ENCODE data around the gene TMEM17.
"Not testable (repeated sequence)": the region's sequence is repeated elsewhere in the genome, so short reads cannot be mapped to it uniquely, and the experiment has no call there.

The TMEM17 gene, protein sequence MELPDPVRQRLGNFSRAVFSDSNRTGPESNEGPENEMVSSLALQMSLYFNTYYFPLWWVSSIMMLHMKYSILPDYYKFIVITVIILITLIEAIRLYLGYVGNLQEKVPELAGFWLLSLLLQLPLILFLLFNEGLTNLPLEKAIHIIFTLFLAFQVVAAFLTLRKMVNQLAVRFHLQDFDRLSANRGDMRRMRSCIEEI

DNA sequence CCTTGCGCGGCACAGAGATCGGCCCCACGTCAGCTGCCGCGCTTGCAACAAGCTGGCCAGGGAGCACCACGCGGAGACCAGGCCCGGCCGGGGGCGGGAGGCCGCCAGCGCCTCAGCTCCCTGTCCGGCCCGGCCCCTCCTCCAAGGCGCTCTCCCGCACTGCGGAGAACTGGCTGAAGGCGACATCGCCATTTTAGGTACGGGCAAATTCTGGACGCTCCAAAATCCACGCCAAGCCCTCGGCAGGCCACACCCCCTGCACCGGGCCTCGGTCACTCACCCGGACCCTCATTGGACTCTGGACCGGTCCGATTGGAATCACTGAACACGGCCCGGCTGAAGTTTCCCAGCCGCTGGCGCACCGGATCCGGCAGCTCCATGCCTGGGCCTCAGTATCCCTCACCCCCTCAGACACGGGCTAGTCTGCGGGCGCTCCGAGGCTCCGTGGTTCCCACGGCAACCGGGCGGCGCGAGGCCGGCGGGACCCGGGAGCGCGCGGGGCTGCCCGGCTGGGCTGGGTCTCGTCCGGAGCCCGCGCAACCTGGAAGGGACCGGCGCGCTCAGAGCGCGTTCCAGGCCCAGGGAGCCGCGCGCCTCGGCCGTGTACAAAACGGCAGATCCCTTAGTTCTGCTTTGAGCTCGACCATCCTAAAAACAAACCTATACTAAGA lies at the start of gene TMEM17:
Gene TMEM17 (minus strand): TSS at position 446 of the 671 bp plus-strand sequence. CDS start 66 bp downstream, at position 380.
- DNase-seq (ENCODE audit: low read depth, low spot score), result no peak

DNA sequence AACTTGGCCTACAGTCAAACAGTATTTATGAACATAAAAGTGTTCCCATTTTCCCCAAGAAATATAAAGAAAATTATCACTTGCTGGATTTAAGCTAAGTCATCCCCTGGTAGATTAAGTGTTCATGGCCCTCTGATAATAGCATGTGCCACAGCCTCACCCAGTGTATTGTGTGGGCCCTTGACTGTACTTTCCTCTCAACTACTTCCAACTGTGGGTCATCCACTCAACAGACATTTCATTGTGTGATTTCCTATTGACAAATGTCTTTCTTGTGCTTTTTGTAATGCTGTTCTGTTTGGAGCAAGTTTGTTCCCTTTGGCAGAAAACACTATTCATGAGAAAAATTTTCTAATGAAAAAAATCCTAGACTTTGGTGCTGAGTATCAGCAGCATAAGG lies 48.4 kb upstream of the TMEM17 start:
- DNase-seq (ENCODE audit: low read depth, low spot score), result no peak

- no peak for DNase-seq (ENCODE audit: low read depth, low spot score)
These were observed 44.5 kb upstream of the TMEM17 start for GRCh38 chr2:62550461-62550860.

DNA sequence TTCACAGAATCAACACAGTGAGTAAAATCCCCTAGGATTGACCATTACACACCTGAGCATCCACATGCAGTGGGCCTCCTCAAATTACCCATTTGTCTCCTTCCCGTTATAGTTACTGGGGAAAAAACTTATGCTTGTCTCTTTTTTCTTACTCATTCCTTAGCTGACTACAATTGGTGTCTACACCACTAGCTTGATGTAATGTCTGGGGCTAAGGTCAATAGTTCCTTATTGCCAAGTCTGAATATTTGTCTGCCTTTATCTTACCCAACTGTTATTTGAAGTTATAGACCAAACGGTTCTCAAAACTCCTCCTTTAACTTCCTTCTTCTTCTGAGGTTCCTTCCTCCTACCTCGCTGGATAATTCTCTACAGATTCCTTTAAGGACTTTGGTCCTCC lies 41.9 kb upstream of the TMEM17 start:
- no peak for DNase-seq (ENCODE audit: low read depth, low spot score)

DNA sequence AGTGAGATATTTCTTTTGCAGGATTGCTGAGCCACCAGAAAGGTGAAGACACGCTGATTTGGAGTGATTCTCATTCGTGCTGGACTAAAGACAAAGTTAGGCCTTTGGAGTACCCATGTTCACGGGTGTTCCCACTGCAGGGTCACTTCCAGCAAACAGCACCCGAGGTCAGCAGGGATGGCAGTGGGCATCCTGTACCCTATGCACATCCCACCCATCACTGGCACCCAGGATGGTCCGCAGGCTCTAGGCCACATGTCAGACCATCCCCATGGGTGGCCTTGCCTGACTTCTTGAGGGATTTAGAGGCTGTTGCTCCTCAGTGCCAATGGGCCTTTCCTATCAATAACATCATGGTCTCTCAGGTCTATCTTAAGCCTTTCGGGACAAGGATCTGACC lies 39.3 kb upstream of the TMEM17 start:
- no peak for DNase-seq (ENCODE audit: low read depth, low spot score)

DNA sequence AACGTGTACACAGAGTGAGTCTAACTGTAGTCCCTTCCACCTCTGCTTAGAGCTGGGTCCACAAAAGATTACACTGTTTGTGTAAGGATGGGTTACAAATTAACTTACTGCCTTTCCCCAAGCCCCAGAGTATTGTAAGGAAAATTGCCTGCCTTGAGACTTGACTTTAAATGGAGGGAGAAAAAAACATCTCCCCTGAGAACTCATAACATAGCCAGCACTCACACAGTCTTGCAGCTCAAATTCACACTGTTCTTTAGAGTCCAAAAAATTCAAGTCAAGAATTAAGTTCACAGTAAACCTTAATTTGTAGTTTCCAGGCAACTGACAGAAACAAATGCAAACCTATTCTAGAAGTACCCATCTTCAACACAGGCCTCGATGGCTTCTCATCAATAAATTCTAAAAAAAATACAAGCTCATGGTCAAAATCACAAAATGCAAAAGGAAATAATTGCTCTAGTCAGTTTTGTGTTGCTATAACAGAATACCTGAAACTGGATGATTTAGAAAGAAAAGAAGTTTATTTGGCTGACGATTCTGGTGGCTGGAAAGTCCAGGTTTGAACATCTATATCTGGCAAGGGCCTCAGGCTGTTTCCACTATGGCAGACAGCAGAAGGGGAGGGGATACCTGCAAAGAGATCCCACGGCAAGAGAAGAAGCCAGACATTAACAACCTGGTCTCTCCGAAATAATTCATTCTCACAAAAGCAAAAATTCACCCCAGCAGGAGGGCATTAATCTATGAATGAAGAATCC lies 34.6 kb upstream of the TMEM17 start:
- DNase-seq (ENCODE audit: low read depth, low spot score), result no peak

DNA sequence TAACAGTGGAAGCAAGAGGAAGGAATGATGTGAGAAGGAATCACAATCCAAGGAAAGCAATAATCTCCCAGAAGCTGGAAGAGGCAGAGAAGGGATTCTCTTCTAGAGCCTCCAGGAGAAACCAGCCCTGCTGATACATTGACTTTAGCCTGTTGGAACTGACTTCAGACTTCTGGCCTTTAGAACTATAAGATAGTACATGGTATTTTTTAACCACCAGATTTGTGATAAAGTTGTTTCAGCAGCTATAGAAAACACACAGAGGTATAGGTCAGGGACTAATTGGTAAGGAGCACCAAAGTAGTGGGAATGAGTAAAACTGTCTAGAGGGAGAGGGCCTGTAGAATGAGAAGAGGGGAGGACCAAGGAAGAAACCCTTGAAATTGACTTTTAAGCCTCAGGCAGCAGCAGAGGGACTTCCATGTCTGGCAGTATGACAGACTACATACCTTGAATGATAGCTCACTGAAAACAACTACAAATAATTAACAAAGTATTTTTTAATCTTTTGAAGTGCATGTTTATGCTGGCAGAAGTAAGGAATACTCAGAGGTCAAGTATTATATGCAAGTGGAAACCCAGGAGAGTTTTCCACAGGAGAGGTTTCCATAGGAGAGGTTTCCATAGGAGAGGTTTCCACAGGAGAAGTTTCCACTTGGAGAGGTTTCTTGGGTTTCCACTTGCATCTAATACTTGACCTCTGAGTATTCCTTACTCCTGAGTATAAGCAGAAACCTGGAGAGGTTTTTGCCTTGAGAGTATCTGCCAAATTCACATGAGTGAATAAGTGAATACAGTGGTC lies 33.8 kb upstream of the TMEM17 start:
- DNase-seq (ENCODE audit: low read depth, low spot score), result no peak

DNA sequence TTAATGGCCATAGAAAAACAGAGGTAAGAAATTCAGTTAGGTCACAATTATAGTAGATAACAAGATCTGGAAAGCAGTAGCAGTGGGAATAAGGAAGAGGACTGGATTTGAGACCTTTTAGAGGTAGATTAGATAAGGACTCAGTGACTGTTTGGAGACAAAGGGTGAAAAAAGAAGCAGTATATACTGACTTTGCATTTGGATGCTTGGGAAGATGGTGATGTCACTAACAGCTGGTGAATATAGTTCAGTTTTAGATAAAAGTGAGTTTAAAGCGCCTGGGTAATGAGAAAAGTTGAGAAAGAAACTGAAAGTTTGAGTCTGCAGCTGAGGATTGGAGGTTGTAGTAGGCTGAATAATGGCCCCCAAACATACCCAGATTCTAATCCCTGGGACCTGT lies 32.8 kb upstream of the TMEM17 start:
- DNase-seq (ENCODE audit: low read depth, low spot score), result no peak

GRCh38 chr2:62537814-62538213 lies 31.8 kb upstream of the TMEM17 start:
- DNase-seq (ENCODE audit: low read depth, low spot score), result no peak

- no peak for DNase-seq (ENCODE audit: low read depth, low spot score)
These were observed 31.0 kb upstream of the TMEM17 start for GRCh38 chr2:62536873-62537547.

GRCh38 chr2:62535521-62535920 lies 29.5 kb upstream of the TMEM17 start:
- not testable (repeated sequence) for DNase-seq (ENCODE audit: low read depth, low spot score)

- no peak for DNase-seq (ENCODE audit: low read depth, low spot score)
These were observed 25.6 kb upstream of the TMEM17 start for GRCh38 chr2:62531594-62531993.

DNA sequence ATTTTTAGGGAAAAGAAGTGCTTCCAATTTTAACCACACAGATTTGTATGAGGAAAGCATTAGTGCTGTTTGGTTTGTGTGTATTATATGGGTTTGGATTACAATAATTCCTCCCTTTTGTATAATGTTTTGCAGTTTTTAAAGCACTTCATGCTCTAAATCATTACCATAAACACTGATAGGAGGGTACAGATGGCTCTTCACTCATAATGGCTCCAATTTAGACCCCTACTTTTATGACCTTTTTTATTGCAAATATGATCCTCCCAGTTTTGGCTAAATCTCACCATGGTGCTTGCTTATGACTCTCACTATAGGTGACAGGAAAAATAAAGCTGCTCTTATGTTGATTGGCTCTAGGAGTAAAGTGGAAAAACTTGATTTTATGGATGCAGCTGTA lies 23.8 kb upstream of the TMEM17 start:
- DNase-seq (ENCODE audit: low read depth, low spot score), result no peak

- DNase-seq (ENCODE audit: low read depth, low spot score), result no peak
These were observed 21.6 kb upstream of the TMEM17 start for GRCh38 chr2:62527478-62528210.

DNA sequence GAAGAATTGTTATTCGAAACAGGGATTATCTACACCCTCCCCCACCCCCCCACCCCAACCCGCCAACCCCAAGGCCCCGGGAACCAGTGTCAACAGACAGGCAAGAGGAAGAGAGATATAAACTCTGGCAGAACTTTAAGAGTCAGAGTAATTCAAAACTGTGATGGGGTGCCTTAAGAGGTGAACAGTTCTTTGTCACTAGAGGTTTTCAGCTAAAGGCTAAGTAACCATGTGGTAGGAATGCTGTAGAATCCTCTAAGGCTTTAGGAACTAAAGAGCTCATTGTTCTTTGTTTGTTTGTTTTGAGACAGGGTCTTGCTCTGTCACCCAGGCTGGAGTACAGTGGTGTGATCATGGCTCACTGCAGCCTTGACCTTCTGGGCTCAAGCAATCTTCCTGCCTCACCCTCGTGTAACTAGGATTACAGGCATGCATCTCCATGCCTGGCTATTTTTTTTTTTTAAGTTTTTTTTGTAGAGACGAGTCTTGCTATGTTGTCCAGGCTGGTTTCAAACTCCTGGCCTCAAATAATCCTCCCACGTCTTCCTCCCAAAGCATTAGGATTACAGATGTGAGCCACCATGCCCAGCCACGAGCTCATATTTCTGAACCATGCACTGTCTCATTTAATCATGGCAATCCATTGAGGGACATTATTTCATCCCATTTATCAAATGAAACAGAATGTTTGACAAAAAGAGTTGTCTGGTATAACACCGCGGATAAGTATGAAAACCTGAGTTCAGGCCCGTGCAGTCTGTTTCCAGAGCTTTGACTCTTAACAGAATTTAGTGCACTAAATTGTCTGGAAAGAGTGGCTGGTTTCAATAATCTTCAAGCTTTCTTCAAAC lies 20.8 kb upstream of the TMEM17 start:
- DNase-seq (ENCODE audit: low read depth, low spot score), result no peak

GRCh38 chr2:62525549-62526269 lies 19.7 kb upstream of the TMEM17 start:
- no peak for DNase-seq (ENCODE audit: low read depth, low spot score)

GRCh38 chr2:62524293-62524941 lies 18.4 kb upstream of the TMEM17 start:
- DNase-seq (ENCODE audit: low read depth, low spot score), result no peak

- DNase-seq (ENCODE audit: low read depth, low spot score), result not testable (repeated sequence)
These were observed 15.1 kb upstream of the TMEM17 start for GRCh38 chr2:62521061-62521460.

DNA sequence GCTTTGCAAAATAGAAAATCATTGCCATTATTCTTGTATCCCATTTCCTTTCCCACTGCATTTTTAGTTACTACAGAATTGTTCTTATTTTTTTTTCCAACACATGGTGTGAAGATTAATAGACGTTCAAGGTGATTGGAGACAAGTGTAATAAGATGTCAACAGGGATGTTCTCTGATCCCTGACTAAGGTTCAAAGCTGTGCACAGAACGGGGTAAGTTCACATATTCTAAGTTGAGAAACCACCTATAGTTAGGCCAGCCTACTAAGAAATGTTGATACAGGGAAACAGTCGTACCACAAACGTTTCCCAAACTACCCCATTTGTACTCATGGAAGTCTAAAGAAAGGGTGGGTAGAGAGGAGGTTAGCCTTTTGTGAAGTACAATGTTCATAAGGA lies 6.4 kb upstream of the TMEM17 start:
- DNase-seq (ENCODE audit: low read depth, low spot score), result no peak

Data from activated naive CD8-positive, alpha-beta T cell treated with anti-CD3 and anti-CD28 coated beads, Interleukin-2, amount 50 U/mL, for 16 hours (primary cell).